MM.1S (cell line): Measurements from ENCODE around the gene KCNK18.

Source experiments
- EZH2 ChIP-seq: fragments of 300-600 bp; sonication (generic); optimal IDR thresholded peaks from 2 replicates; pipeline ENCODE3; 2017; ENCODE audit warnings: low read depth, mild to moderate bottlenecking, antibody characterized with exemption, low read length, mixed read lengths
- EZH2phosphoT487 ChIP-seq: fragments of 300-600 bp; sonication (generic); IDR thresholded peaks from 2 replicates; pipeline ENCODE4 v1.6.1; 2018; ENCODE audit warnings: antibody characterized with exemption, low read length
- TF ChIP-seq, protein P1 (sequence below): fragments of 300-600 bp; sonication (generic); IDR thresholded peaks from 2 replicates; pipeline ENCODE4 v1.5.1; 2016; ENCODE audit warnings: antibody characterized with exemption, low read length, mixed read lengths

DNA sequence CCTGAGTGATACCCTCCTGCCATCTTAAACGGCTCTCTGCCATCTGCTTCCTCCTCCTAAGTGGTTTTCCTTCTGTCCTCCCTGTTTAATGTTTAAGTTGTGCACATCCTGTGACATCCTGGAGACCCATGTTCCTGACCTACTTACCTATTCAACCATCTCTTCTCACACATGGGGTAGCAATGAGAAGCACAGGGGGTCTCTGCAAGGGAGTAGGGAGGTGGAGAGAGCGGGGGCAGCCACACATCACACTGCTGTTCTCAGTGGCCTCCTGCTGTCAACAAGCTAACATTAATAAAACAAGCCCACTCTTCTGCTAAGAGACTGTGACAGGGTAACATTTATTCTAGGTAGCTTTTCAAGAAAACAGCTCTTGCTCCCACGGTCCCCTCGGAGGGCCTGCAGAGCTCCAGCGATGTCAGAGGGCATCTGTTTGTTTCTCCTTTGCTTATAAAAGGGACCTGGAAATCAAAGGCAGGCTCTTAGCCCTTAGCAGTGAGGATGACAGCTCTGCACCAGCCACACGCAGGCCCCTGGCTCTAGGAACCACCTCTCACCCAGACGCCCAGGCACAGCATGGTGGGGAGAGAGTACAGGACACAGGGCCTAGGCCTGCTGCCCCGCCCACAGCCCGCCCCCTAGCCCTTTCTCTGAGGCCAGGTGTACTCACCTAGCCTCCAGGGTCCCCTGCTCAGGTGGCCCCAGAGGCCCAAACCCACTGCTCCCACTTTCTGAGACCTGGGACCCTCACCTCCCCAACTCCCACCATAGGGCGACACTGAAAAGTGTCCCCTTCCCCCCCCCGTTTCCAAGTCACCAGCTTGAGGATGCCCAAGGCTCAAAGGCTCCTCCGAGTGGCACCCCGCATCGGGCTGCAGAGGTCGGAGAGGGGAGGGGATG, 42.7 kb downstream of the KCNK18 start:
- TF ChIP-seq, protein P1, sequence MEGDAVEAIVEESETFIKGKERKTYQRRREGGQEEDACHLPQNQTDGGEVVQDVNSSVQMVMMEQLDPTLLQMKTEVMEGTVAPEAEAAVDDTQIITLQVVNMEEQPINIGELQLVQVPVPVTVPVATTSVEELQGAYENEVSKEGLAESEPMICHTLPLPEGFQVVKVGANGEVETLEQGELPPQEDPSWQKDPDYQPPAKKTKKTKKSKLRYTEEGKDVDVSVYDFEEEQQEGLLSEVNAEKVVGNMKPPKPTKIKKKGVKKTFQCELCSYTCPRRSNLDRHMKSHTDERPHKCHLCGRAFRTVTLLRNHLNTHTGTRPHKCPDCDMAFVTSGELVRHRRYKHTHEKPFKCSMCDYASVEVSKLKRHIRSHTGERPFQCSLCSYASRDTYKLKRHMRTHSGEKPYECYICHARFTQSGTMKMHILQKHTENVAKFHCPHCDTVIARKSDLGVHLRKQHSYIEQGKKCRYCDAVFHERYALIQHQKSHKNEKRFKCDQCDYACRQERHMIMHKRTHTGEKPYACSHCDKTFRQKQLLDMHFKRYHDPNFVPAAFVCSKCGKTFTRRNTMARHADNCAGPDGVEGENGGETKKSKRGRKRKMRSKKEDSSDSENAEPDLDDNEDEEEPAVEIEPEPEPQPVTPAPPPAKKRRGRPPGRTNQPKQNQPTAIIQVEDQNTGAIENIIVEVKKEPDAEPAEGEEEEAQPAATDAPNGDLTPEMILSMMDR, result no peak
- TF ChIP-seq EZH2phosphoT487 (no peak), EZH2 (no peak)
